SK-N-SH (cell line): ENCODE results near the gene TSC2. TPM values are rescaled to one million over a fixed set of nuclear protein-coding genes. Genes with fewer than 3 reads are reported as not detected.
"Not testable (repeated sequence)": the region's sequence is repeated elsewhere in the genome, so short reads cannot be mapped to it uniquely, and the experiment has no call there.

Experiments
- CTCF ChIA-PET: fragments of 300-600, 350-600 bp; formaldehyde crosslinking; extraction: SDS; loops from one replicate; lab custom pipeline; 2021; lab: Yijun Ruan, JAX
- POLR2A ChIA-PET: fragments of 350-600 bp; sonication (Branson Sonifier 250); formaldehyde crosslinking; extraction: SDS; loops from one replicate; lab custom pipeline; 2020; ENCODE audit warnings: antibody characterized with exemption, inconsistent platforms; lab: Yijun Ruan, JAX
- DNase-seq: peaks from one replicate; pipeline ENCODE4 v3.0.0; 2012
- H2AFZ ChIP-seq: fragments of 200-600 bp; sonication (generic); 2 replicates; pipeline ENCODE4 v1.8.1; 2016; ENCODE audit warnings: antibody characterized with exemption, mild to moderate bottlenecking, low read depth
- H3F3A ChIP-seq: fragments of 200-600 bp; sonication (generic); replicated peaks from 2 replicates; pipeline ENCODE3; 2016; ENCODE audit warnings: antibody characterized with exemption, mild to moderate bottlenecking; ENCODE audit not compliant: insufficient read depth
- H3K27ac ChIP-seq, 2 experiments: fragments of 200-500 bp in 1 of 2; fragments of 200-600 bp in 1 of 2; sonication (Bioruptor generic) in 1 of 2; sonication (generic), shearing (Covaris generic) in 1 of 2; 2 replicates each; pipeline versions ENCODE4 v1.5.1 to v1.6.1; 2014 to 2016; ENCODE audit warnings: low read depth in 2 of 2, inconsistent platforms in 1 of 2, low read length in 1 of 2, mild to moderate bottlenecking in 1 of 2, mixed read lengths in 1 of 2
- H3K27me3 ChIP-seq: fragments of 200-600 bp; sonication (generic), shearing (Covaris generic); 2 replicates; pipeline ENCODE4 v1.6.1; 2016; ENCODE audit warnings: mixed run types; ENCODE audit not compliant: insufficient read depth
- H3K36me3 ChIP-seq, 2 experiments: fragments of 200-500 bp in 1 of 2; fragments of 200-600 bp in 1 of 2; sonication (Bioruptor generic) in 1 of 2; sonication (generic) in 1 of 2; replicated peaks in 1 of 2; 2 replicates each; pipeline versions ENCODE3 to v1.5.1; 2014 to 2016; ENCODE audit warnings: low read length in 1 of 2, mild to moderate bottlenecking in 1 of 2; ENCODE audit not compliant: insufficient read depth in 2 of 2, control insufficient read depth in 1 of 2
- H3K4me1 ChIP-seq, 2 experiments: fragments of 200-500 bp in 1 of 2; fragments of 200-600 bp in 1 of 2; sonication (Bioruptor generic) in 1 of 2; sonication (generic), shearing (Covaris generic) in 1 of 2; 2 replicates each; pipeline versions ENCODE4 v1.5.1 to v1.6.1; 2014 to 2016; ENCODE audit warnings: low read depth in 1 of 2, low read length in 1 of 2, mixed run types in 1 of 2; ENCODE audit not compliant: insufficient read depth in 2 of 2, control insufficient read depth in 1 of 2
- H3K4me2 ChIP-seq: fragments of 200-600 bp; sonication (generic), shearing (Covaris generic); 2 replicates; pipeline ENCODE4 v1.6.1; 2017; ENCODE audit warnings: mixed run types
- H3K4me3 ChIP-seq, 2 experiments: fragments of 200-500 bp in 1 of 2; fragments of 200-600 bp in 1 of 2; sonication (Bioruptor generic) in 1 of 2; sonication (generic), shearing (Covaris generic) in 1 of 2; 2 replicates each; pipeline versions ENCODE4 v1.5.1 to v1.8.1; 2014 to 2016; ENCODE audit warnings: low read depth in 2 of 2, inconsistent platforms in 1 of 2, low read length in 1 of 2, mild to moderate bottlenecking in 1 of 2, mixed read lengths in 1 of 2, moderate library complexity in 1 of 2
- H3K79me2 ChIP-seq: fragments of 200-600 bp; sonication (generic); 2 replicates; pipeline ENCODE4 v1.8.1; 2017; ENCODE audit warnings: mild to moderate bottlenecking; ENCODE audit not compliant: insufficient read depth
- H3K9ac ChIP-seq: fragments of 200-600 bp; sonication (generic); 2 replicates; pipeline ENCODE4 v1.6.1; 2017; ENCODE audit warnings: mixed run types
- H3K9me2 ChIP-seq: fragments of 200-600 bp; sonication (generic); 2 replicates; pipeline ENCODE4 v1.6.1; 2017; ENCODE audit warnings: mixed run types
- H3K9me3 ChIP-seq: fragments of 200-600 bp; sonication (generic); 2 replicates; pipeline ENCODE4 v1.6.1; 2017; ENCODE audit warnings: mixed run types, mild to moderate bottlenecking, moderate library complexity
- H4K20me1 ChIP-seq: fragments of 200-600 bp; sonication (generic); 2 replicates; pipeline ENCODE4 v1.6.1; 2017; ENCODE audit warnings: mild to moderate bottlenecking, mixed run types; ENCODE audit not compliant: insufficient read depth
- CHD2 ChIP-seq: fragments of 150-350 bp; IDR thresholded peaks from 2 replicates; pipeline ENCODE4 v1.6.1; 2018; ENCODE audit warnings: low read length; ENCODE audit not compliant: partially characterized antibody
- MXI1 ChIP-seq: IDR thresholded peaks from 2 replicates; pipeline ENCODE4 v1.6.1; 2012; ENCODE audit warnings: mild to moderate bottlenecking, low read depth, low read length, improper control_type of control experiment
- NRF1 ChIP-seq: IDR thresholded peaks from 2 replicates; pipeline ENCODE4 v1.6.1; 2012; ENCODE audit warnings: low read depth, mild to moderate bottlenecking, low read length
- POLR2AphosphoS5 ChIP-seq: IDR thresholded peaks from 2 replicates; pipeline ENCODE4 v1.6.1; 2012; ENCODE audit warnings: low read depth, low read length
- WGBS: methylation state at CpG from one replicate; pipeline ENCODE4 v1.1.6; 2017; ENCODE audit warnings: low lambda C conversion rate; 5-methylcytosine and 5-hydroxymethylcytosine counted together
- polyA plus RNA-seq, 3 experiments: library from polyadenylated mRNA; depleted of rRNA; stranded (reverse); fragments of >200 nt; gene quantifications; 2 replicates each; pipeline ENCODE4 v1.2.3, GENCODE V29; 2012
- small RNA-seq, 7 experiments: library from RNA; depleted of rRNA; stranded (forward); fragments of <200 nt; gene quantifications; one replicate each; pipeline ENCODE3, GENCODE V24; 2012
- TF ChIP-seq, protein P1 (sequence below): IDR thresholded peaks from 2 replicates; pipeline ENCODE4 v1.4.0; 2012; ENCODE audit warnings: low read depth

Gene TSC2
- polyA plus RNA-seq, 1 of the 3 experiments (the other 2 are of a cell fraction) = 96.1 TPM

DNA sequence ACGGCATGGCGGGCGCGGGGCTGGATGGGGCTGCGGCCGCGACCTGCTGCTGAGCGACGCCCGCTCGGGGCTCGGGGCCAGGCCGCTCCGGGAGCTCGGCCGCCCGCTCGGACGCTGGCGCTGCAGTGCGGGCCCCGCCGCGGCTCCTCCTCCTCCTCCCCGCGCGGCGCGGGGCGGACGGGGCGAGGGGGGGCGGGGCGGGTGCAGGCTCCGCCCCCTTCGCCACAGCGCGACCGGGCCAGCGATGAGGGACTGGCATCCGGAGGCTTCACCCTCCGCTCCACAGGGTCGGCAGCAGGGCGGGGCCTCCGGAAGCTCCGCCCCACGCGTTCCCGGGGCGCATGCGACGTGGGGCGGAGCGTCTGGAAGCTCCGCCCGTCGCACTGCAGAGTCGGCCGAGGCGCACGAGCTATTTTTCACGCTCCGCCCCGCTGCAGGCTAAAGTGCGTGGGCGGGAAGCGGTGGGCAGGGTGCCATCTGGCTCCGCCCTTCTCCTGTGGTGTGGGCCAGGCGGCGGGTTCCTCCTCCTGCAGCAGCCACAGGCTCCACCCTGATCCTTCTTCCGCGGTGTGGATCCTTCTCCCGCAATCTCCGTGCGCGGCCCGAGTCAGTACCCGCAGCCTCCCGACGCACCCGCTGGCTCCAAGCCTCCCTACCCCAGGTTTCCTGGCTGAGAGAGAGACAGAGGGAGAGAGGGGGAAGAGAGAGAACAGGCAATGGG lies 88.1 kb downstream of the TSC2 start, which contains the start of gene PKD1:
PKD1 (minus strand) TSS at position 129 of the 721 bp plus-strand sequence. CDS start 209 bp downstream, outside the sequence.
- peaks cover 32% of the 10 kb centered on the region for H3K79me2 ChIP-seq
- H3K4me3 ChIP-seq = peak within 1 kb of the TSS; percentile 53 to 64
- not testable (repeated sequence) for H3K9me3 ChIP-seq, H3F3A ChIP-seq, H3K4me1 ChIP-seq, H3K9me2 ChIP-seq, H3K36me3 ChIP-seq, H3K27me3 ChIP-seq
- CTCF ChIA-PET = interaction anchor here (2.6 kb wide), 1 partner anchor 113 kb away, joined by 6 read pairs; no protein-coding TSS in a partner anchor
- H4K20me1 ChIP-seq = peaks cover 11% of the 10 kb centered on the region
- peak within 1 kb of the TSS; percentile 65; the same call in 1 of the 2 replicates for H3K4me2 ChIP-seq
- peak within 1 kb of the TSS; percentile 72 for H3K9ac ChIP-seq
- peak; percentile 69 for DNase-seq
- POLR2A ChIA-PET = interaction anchor here (0.7 to 1.3 kb wide), 2 partner anchors 19 to 171 kb away, joined by 3 to 4 read pairs; partner anchors contain the start of genes RPS2 and TRAF7
- 0% methylated on average over 12 of the region's 81 CpGs for WGBS
- TF ChIP-seq, protein P1, sequence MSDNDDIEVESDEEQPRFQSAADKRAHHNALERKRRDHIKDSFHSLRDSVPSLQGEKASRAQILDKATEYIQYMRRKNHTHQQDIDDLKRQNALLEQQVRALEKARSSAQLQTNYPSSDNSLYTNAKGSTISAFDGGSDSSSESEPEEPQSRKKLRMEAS = peak; percentile 19; the same call in 1 of the 2 replicates
- TF ChIP-seq NRF1 (peak; percentile 32; the same call in 1 of the 2 replicates), CHD2 (peak; percentile 6), POLR2AphosphoS5 (peak; percentile 26; the same call in 1 of the 2 replicates), MXI1 (peak; percentile 58; the same call in 1 of the 2 replicates)
- peak within 1 kb of the TSS; percentile 41; the same call in 1 of the 2 replicates for H2AFZ ChIP-seq
- H3K27ac ChIP-seq = peak within 1 kb of the TSS; percentile 47 to 60; a peak in 3 of 4 replicates

Small RNA genes lying within 50 kb of the gene (small RNA-seq; reads per million reads assigned to genes)
- 0 reads per million in 7 experiments for gene MIR1225
- 0 reads per million in 7 experiments for gene MIR3180-5
- gene MIR4516 = 0 reads per million in 7 experiments
- 0 reads per million in 7 experiments for gene RF00019
- gene RN7SL219P = 0 reads per million in 7 experiments

Other genes with a start within 250 kb of the TSC2 start
- gene HAGH, start 221.2 kb upstream of the TSC2 start, polyA plus RNA-seq (2012; rRNA removed) = 119 and 138 TPM in 2 replicates
- gene FAHD1, start 220.8 kb upstream of the TSC2 start, polyA plus RNA-seq (2012; rRNA removed) = 58.2 and 59.0 TPM in 2 replicates
- 0.05 TPM in 1 of 2 replicates, not detected in the other for gene MEIOB, start 175.8 kb upstream of the TSC2 start, polyA plus RNA-seq (2012; rRNA removed)
- gene HS3ST6, start 129.6 kb upstream of the TSC2 start, polyA plus RNA-seq (2012; rRNA removed) = 0.03 TPM in 1 of 2 replicates, not detected in the other
- 30.1 and 31.4 TPM in 2 replicates for gene MSRB1, start 104.8 kb upstream of the TSC2 start, polyA plus RNA-seq (2012; rRNA removed)
- gene RPL3L, start 93.3 kb upstream of the TSC2 start, polyA plus RNA-seq (2012; rRNA removed) = not detected in 2 replicates
- gene NDUFB10, start 88.4 kb upstream of the TSC2 start, polyA plus RNA-seq (2012; rRNA removed) = 251 and 468 TPM in 2 replicates
- gene RPS2, start 83.2 kb upstream of the TSC2 start, polyA plus RNA-seq (2012; rRNA removed) = 4,622 and 6,384 TPM in 2 replicates
- gene RNF151, start 81.1 kb upstream of the TSC2 start, polyA plus RNA-seq (2012; rRNA removed) = 0.07 TPM in 1 of 2 replicates, not detected in the other
- gene TBL3, start 75.9 kb upstream of the TSC2 start, polyA plus RNA-seq (2012; rRNA removed) = 36.7 and 37.1 TPM in 2 replicates
- 0.19 and 0.21 TPM in 2 replicates for gene NOXO1, start 66.5 kb upstream of the TSC2 start, polyA plus RNA-seq (2012; rRNA removed)
- 13.3 and 20.4 TPM in 2 replicates for gene GFER, start 63.8 kb upstream of the TSC2 start, polyA plus RNA-seq (2012; rRNA removed)
- gene SYNGR3, start 58.0 kb upstream of the TSC2 start, polyA plus RNA-seq (2012; rRNA removed) = 10.7 and 10.8 TPM in 2 replicates
- 38.1 and 47.8 TPM in 2 replicates for gene ZNF598, start 38.2 kb upstream of the TSC2 start, polyA plus RNA-seq (2012; rRNA removed)
- gene NPW, start 28.2 kb upstream of the TSC2 start, polyA plus RNA-seq (2012; rRNA removed) = 0.62 and 1.1 TPM in 2 replicates
- 45.2 and 53.8 TPM in 2 replicates for gene NHERF2, start 21.1 kb upstream of the TSC2 start, polyA plus RNA-seq (2012; rRNA removed)
- gene NTHL1, start 151 bp upstream of the TSC2 start, polyA plus RNA-seq (2012; rRNA removed) = 72.9 and 77.3 TPM in 2 replicates
- 39.8 and 47.4 TPM in 2 replicates for gene PKD1, start 87.9 kb downstream of the TSC2 start, polyA plus RNA-seq (2012; rRNA removed)
- 14.3 and 19.5 TPM in 2 replicates for gene RAB26, start 100.6 kb downstream of the TSC2 start, polyA plus RNA-seq (2012; rRNA removed)
- gene TRAF7, start 107.8 kb downstream of the TSC2 start, polyA plus RNA-seq (2012; rRNA removed) = 69.9 and 73.0 TPM in 2 replicates
- 1.4 and 1.7 TPM in 2 replicates for gene CASKIN1, start 148.6 kb downstream of the TSC2 start, polyA plus RNA-seq (2012; rRNA removed)
- gene MLST8, start 157.5 kb downstream of the TSC2 start, polyA plus RNA-seq (2012; rRNA removed) = 70.3 and 85.4 TPM in 2 replicates
- 2.3 and 3.4 TPM in 2 replicates for gene BRICD5, start 162.9 kb downstream of the TSC2 start, polyA plus RNA-seq (2012; rRNA removed)
- gene PGP, start 166.9 kb downstream of the TSC2 start, polyA plus RNA-seq (2012; rRNA removed) = 10.3 and 10.8 TPM in 2 replicates
- gene E4F1, start 175.6 kb downstream of the TSC2 start, polyA plus RNA-seq (2012; rRNA removed) = 33.0 and 34.0 TPM in 2 replicates
- 2.4 and 2.5 TPM in 2 replicates for gene DNASE1L2, start 188.5 kb downstream of the TSC2 start, polyA plus RNA-seq (2012; rRNA removed)
- gene ECI1, start 203.6 kb downstream of the TSC2 start, polyA plus RNA-seq (2012; rRNA removed) = 53.3 and 61.8 TPM in 2 replicates
- gene RNPS1, start 220.1 kb downstream of the TSC2 start, polyA plus RNA-seq (2012; rRNA removed) = 227 and 277 TPM in 2 replicates